IPS-11a (cell line): ENCODE results near the gene SAE1.
"Not testable (repeated sequence)": the region's sequence is repeated elsewhere in the genome, so short reads cannot be mapped to it uniquely, and the experiment has no call there.

ENCODE experiments used
- H3K4me3 ChIP-seq: one replicate; pipeline ENCODE4 v1.5.1; 2013; ENCODE audit warnings: low read depth, low read length, control low read depth

Gene SAE1

GRCh38 chr19:47232422-47233211 lies 102.0 kb downstream of the SAE1 start:
- no peak overlapping the region for H3K4me3 ChIP-seq

- no peak overlapping the region for H3K4me3 ChIP-seq
Measured at GRCh38 chr19:47236072-47236675, 105.5 kb downstream of the SAE1 start.

GRCh38 chr19:47239152-47239551 lies 108.5 kb downstream of the SAE1 start:
- H3K4me3 ChIP-seq = peak overlapping the region; percentile 38

GRCh38 chr19:47239610-47240296 lies 109.1 kb downstream of the SAE1 start:
- no peak overlapping the region for H3K4me3 ChIP-seq

- H3K4me3 ChIP-seq = no peak overlapping the region
Measured at GRCh38 chr19:47240556-47240955, 109.9 kb downstream of the SAE1 start.

GRCh38 chr19:47240996-47241918 lies 110.6 kb downstream of the SAE1 start:
- H3K4me3 ChIP-seq = no peak overlapping the region

GRCh38 chr19:47241919-47242577 lies 111.4 kb downstream of the SAE1 start:
- no peak overlapping the region for H3K4me3 ChIP-seq

GRCh38 chr19:47243364-47243775 lies 112.7 kb downstream of the SAE1 start:
- peak overlapping the region; percentile 34 for H3K4me3 ChIP-seq

- peak overlapping the region; percentile 34 for H3K4me3 ChIP-seq
Measured at GRCh38 chr19:47243776-47244547, 113.3 kb downstream of the SAE1 start.

- H3K4me3 ChIP-seq = no peak overlapping the region
Measured at GRCh38 chr19:47247308-47247990, 116.8 kb downstream of the SAE1 start.

- not testable (repeated sequence) for H3K4me3 ChIP-seq
Measured at GRCh38 chr19:47253016-47253415, 122.4 kb downstream of the SAE1 start.

- H3K4me3 ChIP-seq = no peak overlapping the region
Measured at GRCh38 chr19:47253467-47253881, 122.8 kb downstream of the SAE1 start.

- H3K4me3 ChIP-seq = no peak overlapping the region
Measured at GRCh38 chr19:47253970-47254369, 123.3 kb downstream of the SAE1 start.

- peak within 1 kb of the TSS; percentile 78 for H3K4me3 ChIP-seq
Measured at GRCh38 chr19:47255879-47256692, 125.5 kb downstream of the SAE1 start, which contains the start of gene CCDC9. CCDC9 (plus strand) TSS chr19:47256525; CDS start chr19:47258401, 1,876 bp downstream.

GRCh38 chr19:47256693-47257410 lies 126.2 kb downstream of the SAE1 start:
- peak overlapping the region; percentile 78 for H3K4me3 ChIP-seq

GRCh38 chr19:47257411-47258169 lies 127.0 kb downstream of the SAE1 start:
- peak overlapping the region; percentile 67 for H3K4me3 ChIP-seq

GRCh38 chr19:47258434-47258833 lies 127.8 kb downstream of the SAE1 start:
- no peak overlapping the region for H3K4me3 ChIP-seq
